SK-N-SH treated with all-trans-retinoic acid at 6 μM for 48 hours (cell line): ENCODE measurements around the gene PAK6.

ENCODE experiments used
- CREB5 ChIP-seq: fragments of 250-450 bp; sonication (Bioruptor Pico); IDR thresholded peaks from 2 replicates; pipeline ENCODE4 v1.5.1; 2020; ENCODE audit warnings: low read depth, mild to moderate bottlenecking, moderate library complexity
- POU6F1 ChIP-seq: fragments of 250-450 bp; sonication (Bioruptor Pico); IDR thresholded peaks from 2 replicates; pipeline ENCODE4 v1.8.0; 2021; ENCODE audit warnings: low read depth, mild to moderate bottlenecking, moderate library complexity, borderline replicate concordance
- ZFP3 ChIP-seq: fragments of 250-450 bp; sonication (Bioruptor Pico); IDR thresholded peaks from 2 replicates; pipeline ENCODE4 v1.5.0; 2020; ENCODE audit warnings: mild to moderate bottlenecking, moderate library complexity
- ZFP30 ChIP-seq: fragments of 450-650 bp; formaldehyde crosslinking; IDR thresholded peaks from 2 replicates; pipeline ENCODE4 v1.5.0; 2022; ENCODE audit warnings: mild to moderate bottlenecking, moderate library complexity

GRCh38 chr15:40267670-40268069 lies 28.8 kb downstream of the PAK6 start:
- TF ChIP-seq POU6F1 (CRISPR knock-in tag) (no peak), ZFP3 (CRISPR knock-in tag) (no peak), CREB5 (no peak), ZFP30 (no peak)
